Lower lobe of right lung (tissue), 2 donors: ENCODE data around the gene NAA16. TPM values are rescaled to one million over a fixed set of nuclear protein-coding genes. Genes with fewer than 3 reads are reported as not detected.

Source experiments
- ATAC-seq, 2 donors: fragments of 200-7000 bp; cut with Tn5 transposase; one replicate each; pipeline ENCODE4 v1.9.1; 2020 to 2022; ENCODE audit warnings: mild to moderate bottlenecking in 2 of 2, moderate library complexity in 2 of 2
- DNase-seq: peaks from one replicate; pipeline ENCODE4 v3.0.0-alpha.2; 2020
- H3K27ac ChIP-seq: fragments of 200-600 bp; one replicate; pipeline ENCODE4 v1.8.0; 2022
- H3K27me3 ChIP-seq: fragments of 200-600 bp; one replicate; pipeline ENCODE4 v1.8.0; 2022; ENCODE audit warnings: low read depth
- H3K36me3 ChIP-seq: fragments of 200-600 bp; one replicate; pipeline ENCODE4 v1.8.0; 2022; ENCODE audit warnings: mild to moderate bottlenecking
- H3K4me1 ChIP-seq: fragments of 200-600 bp; one replicate; pipeline ENCODE4 v1.8.0; 2022
- H3K4me3 ChIP-seq: fragments of 200-600 bp; one replicate; pipeline ENCODE4 v1.8.0; 2022; ENCODE audit warnings: mild to moderate bottlenecking
- H3K9me3 ChIP-seq: fragments of 200-600 bp; one replicate; pipeline ENCODE4 v1.8.0; 2022
- intact Hi-C: fragments of 100-400 bp; cut with DNase I; formaldehyde crosslinking; loops from one replicate; pipeline ENCODE4 v1.11.0; 2022
- total RNA-seq: library from RNA; stranded (reverse); fragmentation: NEBNext Ultra II Directional; extraction: Animal tissue kit (Norgen Biotek cat#: 25700); gene quantifications from one replicate; pipeline ENCODE4 v1.2.1, GENCODE V29; 2021
- TF ChIP-seq, protein P1 (sequence below): fragments of 200-600 bp; IDR thresholded peaks from one replicate; pipeline ENCODE4 v1.8.0; 2022; ENCODE audit warnings: antibody characterized with exemption, mild to moderate bottlenecking
- donor health status: DM: no; HTN: yes; CAD: no; lungs with severe emphysema.

Gene NAA16
- total RNA-seq, 1 donor from 2014 or later, result 14.9 TPM

DNA sequence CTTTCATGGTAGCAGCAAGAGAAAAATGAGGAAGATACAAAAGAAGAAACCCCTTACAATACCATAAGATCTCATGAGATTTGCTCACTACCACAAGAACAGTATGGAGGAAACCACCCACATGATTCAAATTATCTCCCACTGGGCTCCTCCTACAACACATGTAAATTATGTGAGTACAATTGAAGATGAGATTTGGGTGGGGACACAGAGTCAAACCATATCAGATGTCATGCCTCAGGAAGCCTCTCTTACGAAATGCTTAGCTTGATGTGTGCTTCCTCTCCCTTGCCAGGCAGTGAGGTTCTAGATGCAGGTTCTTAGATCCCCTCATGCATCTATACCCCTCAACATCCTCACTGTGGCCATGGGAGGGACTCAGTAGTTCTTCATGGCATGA, 83.1 kb downstream of the NAA16 start:
- DNase-seq, result no peak
- no peak for ATAC-seq

DNA sequence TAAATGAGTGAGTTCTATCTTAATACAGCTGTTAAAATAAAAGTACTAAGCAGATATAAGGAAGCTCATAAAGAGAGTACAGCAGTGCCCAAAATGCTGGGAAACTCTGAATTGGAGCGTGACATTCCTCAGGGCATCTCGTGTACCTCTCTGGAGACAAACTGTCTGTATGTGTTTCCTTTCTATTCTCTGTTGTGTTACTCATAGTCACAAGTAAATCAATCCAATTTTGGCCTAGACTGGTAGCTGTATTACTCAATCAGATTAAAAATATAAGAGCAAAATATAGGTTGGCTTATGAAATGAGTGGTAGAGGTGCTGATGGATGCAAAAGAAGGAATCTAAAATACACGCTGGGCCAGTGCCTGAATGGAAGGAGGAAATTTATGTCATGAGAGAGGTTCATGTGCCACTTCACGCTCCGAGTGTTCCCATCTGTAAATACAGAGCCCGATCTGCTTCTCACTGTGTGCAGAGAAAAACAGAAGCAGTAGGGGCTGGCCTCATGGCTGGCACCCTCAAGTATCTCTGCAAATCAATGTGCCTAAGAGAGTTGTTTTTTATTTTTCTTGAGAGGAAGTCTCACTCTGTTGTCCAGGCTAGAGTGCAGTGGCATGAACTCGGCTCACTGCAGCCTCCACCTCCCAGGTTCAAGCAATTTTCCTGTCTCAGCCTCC, 87.6 kb downstream of the NAA16 start:
- intact Hi-C loops, result no loop called here
- no peaks in the 10 kb centered on the region for H3K36me3 ChIP-seq
- H3K4me3 ChIP-seq, result no peak overlapping the region
- DNase-seq (no peak), ATAC-seq (no peak)
- H3K9me3 ChIP-seq, result no peaks in the 10 kb centered on the region
- no peaks in the 10 kb centered on the region for H3K27me3 ChIP-seq
- TF ChIP-seq, protein P1, sequence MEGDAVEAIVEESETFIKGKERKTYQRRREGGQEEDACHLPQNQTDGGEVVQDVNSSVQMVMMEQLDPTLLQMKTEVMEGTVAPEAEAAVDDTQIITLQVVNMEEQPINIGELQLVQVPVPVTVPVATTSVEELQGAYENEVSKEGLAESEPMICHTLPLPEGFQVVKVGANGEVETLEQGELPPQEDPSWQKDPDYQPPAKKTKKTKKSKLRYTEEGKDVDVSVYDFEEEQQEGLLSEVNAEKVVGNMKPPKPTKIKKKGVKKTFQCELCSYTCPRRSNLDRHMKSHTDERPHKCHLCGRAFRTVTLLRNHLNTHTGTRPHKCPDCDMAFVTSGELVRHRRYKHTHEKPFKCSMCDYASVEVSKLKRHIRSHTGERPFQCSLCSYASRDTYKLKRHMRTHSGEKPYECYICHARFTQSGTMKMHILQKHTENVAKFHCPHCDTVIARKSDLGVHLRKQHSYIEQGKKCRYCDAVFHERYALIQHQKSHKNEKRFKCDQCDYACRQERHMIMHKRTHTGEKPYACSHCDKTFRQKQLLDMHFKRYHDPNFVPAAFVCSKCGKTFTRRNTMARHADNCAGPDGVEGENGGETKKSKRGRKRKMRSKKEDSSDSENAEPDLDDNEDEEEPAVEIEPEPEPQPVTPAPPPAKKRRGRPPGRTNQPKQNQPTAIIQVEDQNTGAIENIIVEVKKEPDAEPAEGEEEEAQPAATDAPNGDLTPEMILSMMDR, result no peak
- H3K27ac ChIP-seq, result no peak overlapping the region
- no peaks in the 10 kb centered on the region for H3K4me1 ChIP-seq

More for the DNA sequence above, 83.1 kb downstream of the NAA16 start:
- TF ChIP-seq, protein P1, result no peak
- intact Hi-C loops, result no loop called here
- H3K9me3 ChIP-seq, result no peaks in the 10 kb centered on the region
- no peak overlapping the region for H3K4me3 ChIP-seq
- no peak overlapping the region for H3K27ac ChIP-seq
- H3K4me1 ChIP-seq, result no peaks in the 10 kb centered on the region
- no peaks in the 10 kb centered on the region for H3K27me3 ChIP-seq
- H3K36me3 ChIP-seq, result no peaks in the 10 kb centered on the region

DNA sequence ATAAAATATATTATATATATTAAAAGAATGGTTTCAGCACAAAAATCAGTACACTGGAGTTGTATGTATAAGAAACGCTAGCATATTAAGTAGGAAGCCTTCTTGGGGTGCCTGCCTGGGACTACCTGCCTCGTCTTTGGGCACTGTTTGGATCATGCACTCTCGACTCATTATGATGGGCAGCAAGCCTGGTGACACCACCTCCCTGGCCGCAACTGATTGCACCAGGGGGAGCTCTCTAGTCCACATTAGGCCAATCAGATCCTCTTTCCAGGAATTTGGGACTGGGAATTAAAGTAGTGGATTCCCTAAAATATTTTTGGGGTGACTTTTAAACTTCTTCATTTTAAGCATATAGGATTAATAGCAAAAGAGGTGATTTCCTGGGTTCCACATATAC, 90.3 kb downstream of the NAA16 start:
- no peaks in the 10 kb centered on the region for H3K4me1 ChIP-seq
- intact Hi-C loops, result no loop called here
- no peak overlapping the region for H3K27ac ChIP-seq
- no peaks in the 10 kb centered on the region for H3K36me3 ChIP-seq
- ATAC-seq (no peak), DNase-seq (no peak)
- no peak overlapping the region for H3K4me3 ChIP-seq
- H3K9me3 ChIP-seq, result no peaks in the 10 kb centered on the region
- no peaks in the 10 kb centered on the region for H3K27me3 ChIP-seq
- TF ChIP-seq, protein P1, result no peak

DNA sequence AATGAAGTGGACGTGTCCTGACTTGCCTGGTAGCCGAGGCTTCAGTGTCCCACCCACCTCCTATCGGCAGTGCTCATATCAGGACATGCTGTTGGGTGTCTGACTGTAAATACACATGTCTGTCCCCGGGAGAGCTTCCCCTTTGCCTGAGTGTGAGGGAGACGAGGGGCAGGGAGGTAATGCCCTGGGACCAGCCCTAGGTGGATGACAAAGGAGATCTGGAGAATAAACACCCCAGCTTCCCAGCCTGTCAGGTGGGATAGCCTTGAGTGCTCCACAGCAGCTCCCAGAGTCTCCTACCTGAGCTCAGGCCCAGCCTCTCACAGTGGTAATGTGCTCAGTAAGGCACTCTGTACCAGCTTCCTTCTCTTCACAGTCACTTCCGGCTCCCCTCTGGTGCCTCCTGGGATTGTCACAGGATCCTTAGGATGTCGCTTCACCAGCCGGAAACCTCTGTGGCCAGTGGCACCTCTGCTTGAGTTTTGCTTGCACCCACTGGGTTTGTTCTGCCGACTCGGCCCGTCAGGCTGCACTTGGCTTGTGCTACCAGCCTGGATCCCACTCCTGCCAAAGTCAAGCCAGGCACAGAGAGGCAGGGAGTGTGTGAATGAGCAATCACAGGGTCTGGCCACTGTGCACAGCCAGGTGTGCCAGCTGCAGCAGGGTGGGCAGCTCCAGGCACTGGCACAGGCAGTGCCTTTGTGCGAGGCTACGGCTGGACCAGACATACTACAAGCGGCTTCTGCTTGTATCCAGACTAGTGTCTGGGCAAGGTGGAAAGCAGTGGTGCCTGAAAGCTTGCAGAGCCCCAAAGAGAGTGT, 91.8 kb downstream of the NAA16 start:
- TF ChIP-seq, protein P1, result no peak
- no peaks in the 10 kb centered on the region for H3K4me1 ChIP-seq
- no peak overlapping the region for H3K27ac ChIP-seq
- intact Hi-C loops, result no loop called here
- H3K36me3 ChIP-seq, result no peaks in the 10 kb centered on the region
- H3K4me3 ChIP-seq, result no peak overlapping the region
- DNase-seq (no peak), ATAC-seq (peak; percentile 31 to 46)
- no peaks in the 10 kb centered on the region for H3K27me3 ChIP-seq
- H3K9me3 ChIP-seq, result no peaks in the 10 kb centered on the region

DNA sequence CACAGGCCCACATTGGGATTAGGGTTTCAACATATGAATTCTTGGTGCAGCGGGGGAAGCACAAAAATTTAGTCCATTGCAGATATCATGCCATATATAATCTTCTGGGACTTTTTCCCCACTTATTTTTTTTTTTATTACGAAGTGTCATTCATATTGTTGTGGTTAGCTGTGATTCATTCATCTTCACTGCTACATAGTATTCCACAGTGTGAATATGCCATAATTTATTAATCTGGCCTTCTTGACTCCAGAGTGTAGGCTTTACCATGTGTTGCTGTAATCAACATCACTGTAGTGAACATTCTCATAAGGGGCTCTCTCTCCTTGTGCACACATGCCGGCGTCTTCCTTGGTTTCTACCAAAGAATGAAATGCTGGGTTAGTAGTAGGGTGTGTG, 92.9 kb downstream of the NAA16 start:
- intact Hi-C loops, result no loop called here
- DNase-seq (no peak), ATAC-seq (no peak)
- Histone ChIP-seq H3K36me3 (no peaks in the 10 kb centered on the region), H3K4me1 (no peaks in the 10 kb centered on the region), H3K4me3 (no peak overlapping the region), H3K27me3 (no peaks in the 10 kb centered on the region), H3K27ac (no peak overlapping the region), H3K9me3 (no peaks in the 10 kb centered on the region)
- TF ChIP-seq, protein P1, result no peak
